GM06990 (cell line): ENCODE results near the gene ACRBP.

Experiments
- DNase-seq: peaks from one replicate; pipeline ENCODE4 v3.0.0-alpha.2; 2011; ENCODE audit not compliant: insufficient read length; ENCODE audit errors: extremely low read depth
- H3K27me3 ChIP-seq: replicated peaks from 2 replicates; pipeline ENCODE4 v1.6.0; 2011; ENCODE audit warnings: low read length; ENCODE audit not compliant: control insufficient read depth, insufficient read depth
- H3K36me3 ChIP-seq: 2 replicates; pipeline ENCODE4 v1.5.1; 2011; ENCODE audit warnings: low read length; ENCODE audit not compliant: control insufficient read depth, insufficient read depth
- H3K4me3 ChIP-seq: replicated peaks from 2 replicates; pipeline ENCODE4 v1.5.1; 2011; ENCODE audit warnings: low read depth, mild to moderate bottlenecking, control low read depth, low read length
- TF ChIP-seq, protein P1 (sequence below): IDR thresholded peaks from 2 replicates; pipeline ENCODE4 v1.5.1; 2011; ENCODE audit warnings: low read length, control low read depth, mild to moderate bottlenecking, inconsistent platforms; ENCODE audit not compliant: insufficient read depth, poor library complexity, severe bottlenecking

ACRBP gene

DNA sequence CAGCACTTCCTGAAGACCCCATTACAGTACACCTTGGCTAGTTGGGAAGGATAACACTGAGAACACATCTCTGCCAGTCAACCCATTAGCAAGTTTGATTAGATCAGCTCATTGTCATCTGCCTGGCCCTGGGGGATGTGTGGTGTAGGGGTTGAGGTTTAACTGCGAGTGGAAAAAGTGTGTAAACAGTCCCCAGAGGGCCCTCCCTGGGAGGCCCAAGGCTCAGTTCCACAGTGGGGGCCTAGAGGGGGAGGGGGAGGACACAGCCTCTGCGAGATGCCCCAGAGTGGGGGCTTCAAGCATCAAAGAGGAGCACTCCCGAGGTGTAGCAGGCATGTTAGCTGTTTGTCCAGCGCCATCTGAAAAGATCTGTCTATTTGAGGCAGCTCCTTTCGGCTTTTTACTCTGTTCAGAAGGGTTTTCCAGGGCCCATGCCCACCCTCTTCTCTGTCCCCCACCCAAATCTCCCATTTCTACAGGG, 11.8 kb downstream of the ACRBP start:
- TF ChIP-seq, protein P1, sequence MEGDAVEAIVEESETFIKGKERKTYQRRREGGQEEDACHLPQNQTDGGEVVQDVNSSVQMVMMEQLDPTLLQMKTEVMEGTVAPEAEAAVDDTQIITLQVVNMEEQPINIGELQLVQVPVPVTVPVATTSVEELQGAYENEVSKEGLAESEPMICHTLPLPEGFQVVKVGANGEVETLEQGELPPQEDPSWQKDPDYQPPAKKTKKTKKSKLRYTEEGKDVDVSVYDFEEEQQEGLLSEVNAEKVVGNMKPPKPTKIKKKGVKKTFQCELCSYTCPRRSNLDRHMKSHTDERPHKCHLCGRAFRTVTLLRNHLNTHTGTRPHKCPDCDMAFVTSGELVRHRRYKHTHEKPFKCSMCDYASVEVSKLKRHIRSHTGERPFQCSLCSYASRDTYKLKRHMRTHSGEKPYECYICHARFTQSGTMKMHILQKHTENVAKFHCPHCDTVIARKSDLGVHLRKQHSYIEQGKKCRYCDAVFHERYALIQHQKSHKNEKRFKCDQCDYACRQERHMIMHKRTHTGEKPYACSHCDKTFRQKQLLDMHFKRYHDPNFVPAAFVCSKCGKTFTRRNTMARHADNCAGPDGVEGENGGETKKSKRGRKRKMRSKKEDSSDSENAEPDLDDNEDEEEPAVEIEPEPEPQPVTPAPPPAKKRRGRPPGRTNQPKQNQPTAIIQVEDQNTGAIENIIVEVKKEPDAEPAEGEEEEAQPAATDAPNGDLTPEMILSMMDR = no peak
- Histone ChIP-seq H3K36me3 (no peaks in the 10 kb centered on the region), H3K4me3 (peak overlapping the region; percentile 55), H3K27me3 (no peaks in the 10 kb centered on the region)
- DNase-seq = peak; percentile 64

DNA sequence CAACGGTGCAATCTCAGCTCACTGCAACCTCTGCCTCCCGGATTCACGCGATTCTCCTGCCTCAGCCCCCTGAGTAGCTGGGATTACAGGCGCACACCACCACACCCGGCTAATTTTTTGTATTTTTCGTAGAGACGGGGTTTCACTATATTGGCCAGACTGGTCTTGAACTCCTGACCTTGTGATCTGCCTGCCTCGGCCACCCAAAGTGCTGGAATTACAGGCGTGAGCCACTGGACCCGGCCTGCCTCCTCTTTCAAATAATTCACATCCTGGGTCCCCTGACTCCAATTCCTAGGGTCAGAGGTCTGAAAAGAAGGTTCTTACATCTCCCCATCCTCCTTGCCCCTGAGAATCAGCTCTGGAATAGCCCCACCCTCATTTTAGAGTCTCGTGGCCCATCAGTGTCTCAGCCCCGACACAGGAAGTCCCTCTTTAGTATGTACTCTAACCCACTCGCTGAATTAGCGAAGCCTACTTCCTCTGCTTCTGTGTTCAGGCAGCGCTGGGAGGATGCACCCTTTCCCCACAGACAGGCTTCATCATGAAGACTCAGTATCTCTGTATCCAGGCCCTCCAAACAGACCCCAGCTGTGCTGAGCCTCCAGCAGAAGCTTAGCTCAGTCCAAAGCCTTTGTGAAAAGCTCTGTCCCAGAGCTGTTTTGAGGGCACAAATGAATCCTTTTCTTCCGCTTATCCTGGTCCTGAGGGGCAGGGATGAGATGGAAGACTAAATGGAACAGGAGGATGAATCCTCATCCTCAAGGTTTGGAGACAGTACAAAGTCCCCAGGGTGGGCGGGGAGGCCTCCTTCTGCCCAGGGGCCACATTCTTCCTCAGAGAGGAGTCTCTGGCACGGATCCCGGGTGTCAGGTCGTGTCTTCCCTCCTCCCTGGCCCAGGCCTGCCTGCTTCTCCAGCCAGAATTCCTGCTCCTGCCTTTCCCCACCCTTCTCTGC, 14.9 kb downstream of the ACRBP start:
- TF ChIP-seq, protein P1 = no peak
- no peaks in the 10 kb centered on the region for H3K36me3 ChIP-seq
- H3K4me3 ChIP-seq = peak overlapping the region; percentile 66
- H3K27me3 ChIP-seq = no peaks in the 10 kb centered on the region
- DNase-seq = peak; percentile 62

DNA sequence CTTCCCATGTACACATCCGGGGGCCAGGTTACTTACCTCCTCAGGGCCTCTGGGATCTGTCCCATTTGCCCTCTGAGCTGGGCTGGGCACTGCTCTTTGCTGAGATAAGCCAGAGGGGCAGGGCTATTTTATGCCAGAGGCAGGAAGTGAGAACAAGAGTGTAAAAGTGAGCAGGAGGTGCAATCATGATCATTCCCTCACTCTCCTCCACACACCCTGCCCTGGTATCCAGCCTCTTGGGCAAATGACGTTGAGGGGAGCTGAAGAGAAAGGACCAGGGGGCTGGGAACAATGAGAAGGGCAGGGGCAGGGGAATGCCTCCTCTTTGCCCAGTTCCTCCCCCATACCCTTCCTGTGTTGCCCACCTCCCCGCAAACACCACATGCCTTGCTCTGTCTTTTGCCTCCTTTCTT, 15.7 kb downstream of the ACRBP start:
- Histone ChIP-seq H3K4me3 (peak overlapping the region; percentile 66), H3K27me3 (no peaks in the 10 kb centered on the region), H3K36me3 (no peaks in the 10 kb centered on the region)
- peak; percentile 29 for DNase-seq
- TF ChIP-seq, protein P1 = no peak

DNA sequence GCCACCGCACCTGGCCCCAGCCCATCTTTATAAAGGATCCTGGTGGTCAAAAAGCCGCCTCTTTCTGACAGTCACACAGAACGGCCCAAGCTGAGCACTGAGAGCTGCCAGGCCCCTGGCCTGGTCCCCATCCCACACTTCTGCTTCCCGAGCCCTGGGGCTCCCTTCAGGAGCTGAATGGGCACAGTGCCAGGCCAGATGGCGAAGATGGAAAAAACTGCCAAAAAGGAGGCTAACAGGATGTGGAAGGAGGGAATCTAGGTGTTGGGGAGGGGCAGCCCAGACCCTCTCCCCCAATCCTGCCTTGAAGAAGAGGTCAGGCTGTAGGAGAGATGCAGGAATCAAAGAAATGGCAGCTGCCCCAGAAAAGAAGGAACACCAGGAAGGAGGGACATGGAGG, 16.5 kb downstream of the ACRBP start:
- TF ChIP-seq, protein P1 = no peak
- no peak for DNase-seq
- Histone ChIP-seq H3K36me3 (no peaks in the 10 kb centered on the region; the same call in 1 of the 2 replicates), H3K27me3 (no peaks in the 10 kb centered on the region), H3K4me3 (peak overlapping the region; percentile 66)

DNA sequence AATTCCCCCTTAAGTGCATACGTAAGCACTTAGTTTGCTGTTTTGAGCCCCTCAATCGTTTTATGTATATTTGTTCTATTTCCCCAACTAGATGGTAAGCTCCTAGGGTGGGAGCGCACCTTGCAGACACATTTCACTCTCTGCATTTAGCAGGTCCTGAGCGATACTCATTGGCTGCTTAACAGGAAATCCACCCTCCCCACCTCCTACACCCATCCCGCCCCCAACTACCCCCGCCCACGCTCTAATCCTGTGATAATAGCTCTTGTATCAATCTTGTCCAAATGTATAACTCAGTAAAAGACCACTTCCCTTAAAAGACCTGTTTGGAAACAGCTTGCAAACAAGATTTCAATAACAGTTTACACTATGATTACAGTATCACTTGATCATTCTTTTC, 19.6 kb downstream of the ACRBP start:
- peak overlapping the region; percentile 39 for H3K4me3 ChIP-seq
- DNase-seq = no peak
- TF ChIP-seq, protein P1 = no peak
- H3K36me3 ChIP-seq = peaks cover 2% of the 10 kb centered on the region
- H3K27me3 ChIP-seq = no peaks in the 10 kb centered on the region
